HG03095 (cell line): Measurements from ENCODE around the gene RADIL.

Experiments
- ATAC-seq: cut with Tn5 transposase; IDR thresholded peaks from one replicate; pipeline ENCODE4 v1.9.1; 2021; ENCODE audit warnings: moderate library complexity; ENCODE audit not compliant: unreplicated experiment

Gene RADIL

DNA sequence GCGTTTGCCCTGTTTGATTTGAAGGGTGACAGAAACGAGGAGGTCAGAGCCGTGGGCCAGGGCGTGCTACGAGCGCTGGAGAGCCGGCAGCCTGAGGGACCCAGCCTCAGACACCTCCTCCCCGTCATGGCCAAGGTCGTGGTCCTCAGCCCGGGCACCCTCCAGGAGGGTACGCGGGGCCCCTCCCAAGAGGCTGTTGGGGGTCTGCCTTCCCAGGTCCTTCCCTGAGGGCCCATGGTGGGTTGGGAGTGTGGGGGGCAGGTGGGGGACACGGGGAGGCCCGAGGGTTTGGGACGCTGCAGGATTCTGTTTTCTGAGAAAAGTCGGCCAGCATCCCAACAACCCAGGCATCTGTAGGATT lies 100.2 kb downstream of the RADIL start:
- no peak for ATAC-seq

GRCh38 chr7:4782333-4783291 lies 100.9 kb downstream of the RADIL start:
- no peak for ATAC-seq

DNA sequence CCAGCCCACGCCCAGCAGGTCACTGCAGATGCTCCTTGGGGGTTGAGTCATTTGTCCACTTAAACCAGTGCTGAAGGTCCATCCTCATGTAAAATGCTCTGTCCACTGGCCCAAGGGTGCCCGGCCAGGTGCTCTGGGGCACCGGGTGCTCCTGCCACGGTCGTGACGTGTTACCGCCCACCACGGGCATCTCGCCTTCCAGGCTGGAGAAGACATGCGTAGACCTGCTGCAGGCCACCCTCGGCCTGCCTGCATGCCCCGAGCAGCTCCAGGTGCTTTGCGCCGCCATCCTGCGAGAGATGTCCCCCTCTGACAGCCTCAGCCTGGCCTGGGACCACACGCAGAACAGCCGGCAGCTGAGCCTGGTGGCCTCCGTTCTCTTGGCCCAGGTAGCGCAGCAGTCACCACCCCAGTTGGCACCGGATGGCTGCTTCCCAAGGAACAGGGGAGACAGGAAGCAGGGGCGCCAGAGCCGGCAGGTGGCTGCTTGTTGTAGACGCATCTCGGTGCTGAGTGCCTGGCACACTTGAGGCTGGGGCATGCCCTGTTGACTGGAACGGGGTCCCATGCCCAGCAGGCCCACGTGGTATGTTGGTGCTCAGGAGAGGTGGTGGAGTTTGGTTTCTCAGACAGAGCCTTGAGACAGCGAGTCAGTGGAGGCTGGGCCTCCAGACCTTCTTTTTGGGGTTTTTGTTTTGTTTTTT lies 102.0 kb downstream of the RADIL start:
- no peak for ATAC-seq

DNA sequence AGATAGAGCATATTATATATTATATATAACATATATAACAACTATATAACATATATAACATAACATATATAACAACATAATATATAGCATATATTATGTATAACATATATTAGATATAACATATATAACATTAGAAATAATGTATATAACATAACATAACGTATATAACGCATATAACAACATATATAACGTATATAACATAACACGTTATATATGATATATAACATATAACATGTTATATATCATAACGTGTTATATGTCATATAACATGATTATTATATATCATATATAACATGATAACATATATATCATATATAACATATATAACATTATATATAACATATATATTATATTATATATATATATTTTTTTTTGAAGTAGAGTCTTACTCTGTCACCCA lies 104.4 kb downstream of the RADIL start:
- no peak for ATAC-seq

DNA sequence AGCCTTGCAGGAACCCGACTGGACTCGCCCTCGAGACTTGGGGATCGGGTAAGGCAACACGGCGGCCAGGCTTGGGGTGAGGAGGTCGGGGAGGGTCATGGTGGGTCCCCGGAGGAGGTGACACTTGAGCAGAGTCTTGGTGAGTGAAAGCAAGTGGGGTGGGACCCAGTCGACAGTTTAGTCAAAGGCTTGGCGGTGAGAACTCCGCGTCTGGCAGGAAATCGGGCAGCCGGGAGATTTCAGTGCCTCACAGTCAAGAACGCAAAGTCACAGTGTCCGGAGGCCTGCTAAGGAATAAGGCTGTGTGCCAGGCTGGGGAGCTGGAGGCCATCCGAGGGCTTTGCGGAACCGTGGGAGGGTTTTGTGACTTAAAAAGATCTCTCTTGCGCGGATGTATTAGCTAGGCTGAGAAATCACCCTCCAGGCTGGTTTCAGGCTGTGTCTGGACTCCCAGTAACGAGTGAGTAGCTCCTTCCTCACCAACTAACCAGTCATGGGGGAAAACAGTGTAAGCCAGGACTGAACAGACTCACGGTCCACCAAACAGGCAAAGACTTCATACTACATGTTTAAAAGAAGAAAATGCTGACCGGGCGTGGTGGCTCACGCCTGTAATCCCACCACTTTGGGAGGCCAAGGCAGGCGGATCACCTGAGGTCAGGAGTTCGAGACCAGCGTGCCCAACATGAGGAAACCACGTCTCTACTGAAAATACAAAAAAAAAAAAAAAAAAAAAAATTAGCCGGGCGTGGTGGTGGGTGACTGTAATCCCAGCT lies 107.5 kb downstream of the RADIL start:
- no peak for ATAC-seq

DNA sequence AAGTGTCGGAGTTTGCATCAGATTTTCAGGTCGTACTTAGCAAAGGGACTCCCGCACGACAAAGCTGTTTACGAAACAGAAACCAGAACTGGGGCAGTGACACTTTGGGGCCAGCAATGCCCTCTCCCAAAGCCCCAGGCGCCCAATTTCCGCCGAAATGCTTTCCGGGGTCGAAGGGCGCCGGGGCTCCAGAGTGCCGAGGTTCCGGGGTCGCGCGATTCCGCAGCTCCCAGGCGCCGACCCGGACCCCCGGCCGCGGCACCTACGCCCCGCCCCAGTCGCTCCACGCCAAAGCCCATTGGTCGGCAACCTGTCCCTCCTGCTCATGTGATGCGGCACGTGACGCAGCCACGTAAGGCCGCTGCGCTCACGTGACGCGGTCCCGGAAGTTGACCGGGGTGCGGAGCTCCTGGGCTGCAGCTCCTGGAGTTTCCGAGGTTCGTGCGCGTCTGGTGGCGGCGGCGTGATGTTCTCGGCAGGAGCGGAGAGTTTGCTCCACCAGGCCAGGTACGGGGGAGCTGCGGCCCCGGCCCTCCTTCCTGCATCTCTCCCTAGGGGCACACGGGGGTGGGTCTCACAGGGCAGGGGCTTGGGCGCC lies 108.2 kb downstream of the RADIL start, which contains the start of gene AP5Z1:
TSS of gene AP5Z1 (plus strand) at position 374 of the 598 bp plus-strand sequence. CDS start at position 467, 93 bp downstream.
- ATAC-seq = peak; percentile 93

GRCh38 chr7:4774658-4775249 lies 108.8 kb downstream of the RADIL start:
- ATAC-seq = peak; percentile 10

DNA sequence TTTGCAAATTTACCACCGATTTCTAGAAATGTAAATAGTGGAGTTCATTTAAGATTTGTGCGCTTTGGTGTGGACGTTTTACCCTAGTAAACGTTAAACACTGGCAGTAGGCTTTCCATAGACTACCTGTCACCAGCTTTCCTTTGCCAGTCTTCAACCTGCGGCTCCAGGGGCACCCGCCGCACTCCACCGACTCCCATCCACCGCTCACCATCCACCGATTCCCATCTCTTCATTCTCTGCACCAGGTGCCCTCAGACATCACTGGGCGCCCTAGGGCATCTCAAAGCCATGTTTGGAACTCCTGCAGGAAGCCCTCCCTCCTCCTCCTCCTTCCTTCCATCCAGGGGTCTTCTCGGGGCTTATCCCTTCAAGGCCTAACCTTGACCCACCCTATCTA lies 109.5 kb downstream of the RADIL start:
- ATAC-seq = no peak

GRCh38 chr7:4772306-4772705 lies 111.2 kb downstream of the RADIL start:
- ATAC-seq = no peak

DNA sequence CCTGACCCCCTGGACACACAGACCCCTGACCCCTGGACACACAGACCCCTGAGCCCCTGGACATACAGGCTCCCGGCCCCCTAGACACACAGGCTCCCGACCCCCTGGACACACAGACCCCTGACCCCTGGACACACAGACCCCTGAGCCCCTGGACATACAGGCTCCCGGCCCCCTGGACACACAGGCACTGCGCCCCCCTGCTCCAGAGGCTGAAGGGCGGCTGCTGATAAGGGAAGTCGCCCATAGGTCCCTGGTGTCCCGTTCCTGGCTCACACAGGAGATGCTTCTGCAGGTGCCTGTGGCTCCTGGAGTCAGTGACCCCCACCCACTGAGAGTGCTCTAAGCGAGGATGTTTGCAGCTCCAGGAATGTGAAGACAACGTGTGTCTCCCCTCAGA lies 111.8 kb downstream of the RADIL start:
- ATAC-seq = no peak

- no peak for ATAC-seq
These were observed 112.6 kb downstream of the RADIL start for GRCh38 chr7:4770886-4771285.

- ATAC-seq = no peak
These were observed 113.8 kb downstream of the RADIL start for GRCh38 chr7:4769761-4770160.

DNA sequence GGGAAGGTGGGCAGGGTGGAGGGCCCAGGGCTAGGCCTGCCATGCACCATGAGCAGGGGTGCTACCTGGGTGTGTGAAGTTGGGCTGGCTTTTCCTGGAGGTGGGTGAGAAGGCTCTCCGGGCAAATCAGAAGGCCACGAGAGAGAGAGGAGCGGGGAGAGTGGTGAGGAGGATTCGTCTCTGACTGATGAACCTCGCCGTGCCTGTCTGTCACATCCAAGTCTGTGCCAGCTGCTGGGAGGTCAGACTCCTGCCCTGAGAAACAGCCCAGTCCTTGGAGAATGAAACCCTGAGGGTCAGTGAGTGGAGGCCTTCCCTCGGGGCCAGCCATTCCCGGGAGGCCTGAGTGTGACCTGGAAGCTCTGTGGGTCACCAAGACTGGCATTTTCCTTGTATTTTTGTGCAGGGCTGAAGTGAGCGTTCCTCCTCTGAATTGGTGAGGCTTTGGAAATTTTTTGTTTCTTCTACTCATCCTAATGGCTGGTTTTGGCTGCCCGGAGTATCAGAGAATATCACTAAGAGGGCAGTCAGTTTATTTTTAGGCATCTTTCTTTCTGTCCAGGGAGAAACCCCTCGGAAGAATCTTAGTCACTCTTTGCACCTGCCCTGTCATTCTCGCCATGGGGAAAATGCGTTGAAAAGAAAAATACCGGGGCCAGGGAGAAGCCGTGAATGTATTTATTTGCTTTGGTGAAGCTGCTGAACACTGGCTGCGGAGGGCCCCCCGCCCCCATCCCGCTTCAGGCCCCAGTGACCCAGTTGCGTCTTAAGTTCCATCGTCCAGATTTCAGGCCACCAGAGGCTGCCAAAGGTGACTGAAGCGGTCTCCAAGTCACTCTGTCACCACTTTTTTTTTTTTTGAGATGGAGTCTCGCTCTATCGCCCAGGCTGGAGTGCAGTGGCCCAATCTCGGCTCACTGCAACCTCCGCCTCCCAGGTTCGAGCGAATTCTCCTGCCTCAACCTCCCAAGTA lies 114.6 kb downstream of the RADIL start:
- no peak for ATAC-seq

- no peak for ATAC-seq
These were observed 116.6 kb downstream of the RADIL start for GRCh38 chr7:4766666-4767519.

DNA sequence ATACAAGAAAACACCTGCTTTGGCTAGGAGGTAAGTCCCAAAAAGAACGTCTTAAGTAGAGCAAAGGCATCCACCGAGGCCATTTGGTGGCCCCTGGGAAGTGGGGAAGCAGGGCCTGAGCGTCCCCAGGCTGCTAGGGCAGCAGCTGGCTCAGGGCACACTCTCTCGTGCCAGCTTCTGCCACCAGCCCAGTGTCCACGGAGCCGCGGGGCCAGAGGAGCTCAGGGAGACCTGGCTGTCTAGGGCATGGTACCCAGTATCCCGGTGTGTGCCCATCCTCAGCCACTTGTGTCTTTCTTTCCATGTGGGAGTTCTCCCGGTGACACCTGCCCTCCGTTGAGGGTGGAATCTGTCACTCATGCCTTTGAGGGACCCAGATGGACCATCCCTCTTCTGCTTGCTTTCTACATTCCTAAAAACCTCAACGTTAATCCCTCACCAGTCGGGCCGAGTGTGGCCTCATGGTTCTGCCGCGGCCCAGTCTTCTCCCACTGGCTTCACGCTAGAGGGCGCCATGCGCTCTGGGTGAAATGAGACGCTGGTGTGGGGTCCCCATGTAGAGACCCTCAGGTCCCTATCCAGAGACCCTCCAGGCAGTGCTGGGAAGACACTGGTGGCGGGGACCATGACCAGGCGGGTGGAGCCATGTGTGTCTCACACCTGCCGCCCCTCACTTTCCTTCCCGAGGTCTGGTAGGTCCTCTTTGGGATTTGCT lies 117.6 kb downstream of the RADIL start:
- ATAC-seq = no peak

DNA sequence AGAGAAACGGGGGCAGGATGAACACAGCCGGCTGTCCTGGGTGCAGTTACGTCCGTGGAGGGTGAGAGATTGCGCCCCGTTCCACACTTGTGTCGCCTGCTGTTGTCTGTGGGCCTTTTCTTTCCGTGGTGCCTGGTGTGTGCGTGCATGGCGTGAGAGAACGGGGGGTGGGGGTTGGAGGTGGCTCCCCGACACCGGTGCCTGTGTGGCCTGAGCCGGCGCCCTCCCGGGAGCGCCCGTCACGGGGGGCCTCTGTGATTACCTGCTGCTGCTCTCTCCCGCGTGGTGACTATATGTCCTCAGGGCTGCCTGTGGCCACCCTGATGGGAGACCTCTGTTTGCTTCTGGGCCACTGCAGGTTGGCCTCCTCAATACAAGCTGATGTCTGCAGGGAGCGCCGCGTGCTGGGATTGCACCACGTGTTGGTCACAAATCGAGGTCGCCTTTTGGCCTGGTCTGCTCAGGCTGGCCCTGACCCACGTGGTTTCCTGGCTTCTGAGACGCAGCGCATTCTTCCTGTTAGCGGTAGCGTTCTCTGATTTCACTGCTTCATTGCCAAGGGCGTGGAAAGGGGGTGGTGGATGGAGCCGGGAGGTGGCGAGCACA lies 119.0 kb downstream of the RADIL start:
- no peak for ATAC-seq

- no peak for ATAC-seq
These were observed 119.7 kb downstream of the RADIL start for GRCh38 chr7:4763794-4764185.
